ENCODE results near the gene IL17RC.

GRCh38 chr3:9951598-9951961 lies 34.7 kb downstream of the IL17RC start:
- TF ChIP-seq CTCF (IDR thresholded peaks at IDR 0.05; ENCODE audit: low read length) (no peak), EZH2 (IDR thresholded peaks at IDR 0.05; ENCODE audit: borderline replicate concordance, low read length) (no peak)
